Measurements from ENCODE around the gene IL6ST.
"Not testable (repeated sequence)": the region's sequence is repeated elsewhere in the genome, so short reads cannot be mapped to it uniquely, and the experiment has no call there.

IL6ST gene

DNA sequence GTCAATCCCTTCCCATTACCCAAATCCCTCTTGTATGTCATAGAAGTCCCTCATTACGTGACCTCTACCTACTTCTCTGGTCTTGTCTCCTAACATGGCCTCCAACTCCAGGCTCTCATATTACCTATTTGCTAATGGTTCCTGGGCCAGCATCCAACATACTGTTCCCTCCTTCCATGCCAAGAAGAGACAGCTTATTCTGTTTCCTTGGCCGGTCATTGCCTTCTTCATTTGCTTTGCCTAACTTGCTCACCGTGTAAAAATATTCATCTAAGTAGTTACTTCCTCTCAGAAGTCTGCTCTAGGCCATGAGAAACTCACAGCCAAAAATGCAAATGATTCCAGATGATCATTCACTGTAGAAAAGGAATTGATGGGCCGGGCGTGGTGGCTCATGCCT lies 8.9 kb upstream of the IL6ST start:
- DNase-seq: no peak

DNA sequence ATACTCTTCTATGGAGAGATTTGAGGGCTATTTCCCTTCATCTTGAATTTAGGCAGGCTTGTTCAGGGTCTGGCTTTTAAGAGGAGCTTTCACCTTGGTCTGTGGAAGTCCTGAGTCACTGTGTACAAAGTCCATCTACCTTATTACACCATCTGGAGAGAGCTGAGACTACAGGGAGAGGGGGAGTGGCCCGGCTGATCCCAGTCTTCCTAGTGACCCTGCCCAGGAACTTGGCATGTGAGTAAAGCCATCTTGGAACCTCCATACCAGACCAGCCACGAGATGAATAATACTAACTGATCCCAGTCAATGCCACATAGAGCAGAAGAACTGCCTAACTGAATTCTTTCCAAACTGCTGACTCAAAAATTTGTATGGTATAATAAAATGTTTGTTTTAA lies 8.4 kb upstream of the IL6ST start:
- DNase-seq: no peak

DNA sequence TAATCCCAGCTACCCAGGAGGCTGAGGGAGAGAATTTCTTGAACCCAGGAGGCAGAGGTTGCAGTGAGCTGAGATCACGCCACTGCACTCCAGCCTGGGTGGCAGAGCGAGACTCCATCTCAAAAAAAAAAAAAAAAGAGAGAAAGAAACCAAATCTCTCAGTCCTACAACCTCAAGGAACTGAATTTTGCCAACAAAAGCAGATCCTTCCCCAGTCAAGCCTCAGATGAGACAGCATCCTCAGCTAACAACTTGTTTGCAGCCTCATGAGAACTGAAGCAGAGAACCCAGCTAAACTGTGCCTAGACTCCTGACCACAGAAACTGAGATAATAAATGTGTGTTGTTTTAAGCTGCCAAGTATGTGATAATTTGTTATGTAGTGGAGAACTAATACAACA lies 7.5 kb upstream of the IL6ST start:
- no peak for DNase-seq

DNA sequence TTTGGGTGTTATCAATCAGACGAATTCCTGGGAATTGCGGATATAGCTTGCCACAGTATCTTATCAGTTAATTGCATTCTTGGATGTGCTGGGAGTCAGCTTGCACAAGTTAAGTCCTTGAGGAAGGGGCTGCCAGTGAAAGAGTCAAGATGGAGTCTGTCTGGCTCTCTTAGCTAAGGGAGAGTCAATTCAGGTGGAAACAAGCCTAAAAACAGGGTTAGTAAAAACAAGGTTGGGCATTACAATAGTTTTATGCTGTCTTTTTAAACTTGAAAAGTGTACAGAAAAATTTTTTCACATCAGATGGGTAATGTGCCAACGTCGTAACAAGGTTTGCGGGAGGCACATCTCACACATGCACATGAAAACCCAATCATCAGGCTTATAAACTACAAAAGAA lies 5.5 kb upstream of the IL6ST start:
- not testable (repeated sequence) for DNase-seq

DNA sequence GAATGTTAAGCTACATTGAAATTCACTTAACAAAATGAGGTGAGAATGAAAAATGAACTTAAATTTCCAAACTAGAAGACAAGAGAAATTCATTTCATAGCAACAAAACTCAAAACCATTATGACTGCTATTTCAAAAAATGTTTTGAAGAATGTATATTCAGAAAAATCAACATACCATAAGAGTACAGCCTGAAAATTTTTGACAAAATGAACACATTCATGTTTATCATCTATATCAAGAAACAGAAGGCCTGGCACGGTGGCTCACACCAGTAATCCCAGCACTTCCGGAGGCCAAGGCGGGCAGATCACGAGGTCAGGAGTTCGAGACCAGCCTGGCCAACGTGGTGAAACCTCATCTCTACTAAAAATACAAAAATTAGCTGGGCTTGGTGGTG lies 4.2 kb upstream of the IL6ST start:
- DNase-seq: no peak

DNA sequence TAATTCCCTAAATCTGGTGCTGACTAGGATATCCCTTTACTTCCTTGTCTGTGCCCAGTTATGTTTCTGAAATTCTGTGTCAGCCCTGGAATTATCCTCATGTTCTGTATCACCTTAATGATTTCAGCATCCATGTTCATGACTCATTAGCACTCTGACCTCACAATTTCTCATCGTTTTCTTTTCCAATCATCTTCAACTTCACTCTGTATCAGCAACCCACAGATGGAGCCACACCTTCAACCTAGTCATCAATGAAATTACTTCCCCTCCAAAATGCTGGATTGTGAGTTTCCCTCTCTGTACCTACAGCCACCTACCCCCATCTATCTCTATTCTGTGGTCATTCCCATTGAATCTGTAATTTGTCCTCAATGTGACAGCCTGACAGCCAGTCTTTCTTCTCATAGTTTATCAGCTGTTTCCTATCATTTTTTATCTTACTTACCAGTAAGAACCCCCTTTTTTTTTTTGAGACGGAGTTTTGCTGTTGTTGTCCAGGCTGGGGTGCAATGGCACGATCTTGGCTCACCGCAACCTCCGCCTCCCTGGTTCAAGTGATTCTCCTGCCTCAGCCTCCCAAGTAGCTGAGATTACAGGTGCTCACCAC lies 3.1 kb upstream of the IL6ST start:
- DNase-seq: no peak

DNA sequence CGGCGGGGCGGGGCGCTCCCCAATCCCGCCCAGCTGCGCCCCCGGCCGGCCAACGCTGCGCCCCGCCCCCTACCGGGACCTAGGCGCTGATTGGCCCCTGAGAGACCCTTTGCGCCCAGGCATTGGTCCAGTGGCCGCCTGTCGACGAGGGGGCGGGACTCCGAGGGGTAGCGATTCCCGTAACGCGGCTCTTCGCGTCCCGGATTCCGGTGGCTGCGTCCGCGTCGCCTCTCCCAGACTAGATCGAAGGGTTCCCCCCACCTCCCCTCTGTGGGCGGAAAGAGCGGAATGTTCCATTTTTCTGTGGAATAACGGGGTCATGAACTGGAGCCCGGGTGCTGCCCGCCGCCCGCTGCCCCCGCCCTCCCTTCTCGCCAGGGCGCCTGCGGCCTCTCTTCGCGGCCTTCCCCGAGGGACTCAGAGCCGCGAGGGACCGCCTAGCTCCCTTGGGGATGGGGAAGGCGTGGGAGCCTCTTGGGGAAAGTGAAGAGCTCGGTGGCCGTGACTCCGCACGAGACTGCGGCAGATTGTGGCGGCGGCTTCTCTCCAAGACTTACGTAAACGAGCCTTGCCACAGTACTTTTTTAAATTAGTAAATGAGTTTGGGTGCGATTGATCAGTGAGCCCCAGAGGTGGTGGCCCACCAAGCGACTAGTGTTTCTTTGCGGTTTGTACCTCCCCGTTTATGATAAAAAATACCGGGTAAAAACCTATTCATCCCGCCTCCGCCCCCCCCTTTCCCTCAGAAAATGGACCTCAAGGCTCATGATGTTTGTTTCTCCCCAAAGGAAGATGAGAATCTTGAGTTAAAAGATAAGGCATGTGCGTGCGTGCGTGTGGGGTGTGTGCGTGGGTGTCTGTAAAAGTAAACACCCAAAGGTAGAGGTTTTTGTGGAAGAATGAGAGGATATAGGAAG lies 493 bp upstream of the IL6ST start:
- peak; percentile 47 for DNase-seq

DNA sequence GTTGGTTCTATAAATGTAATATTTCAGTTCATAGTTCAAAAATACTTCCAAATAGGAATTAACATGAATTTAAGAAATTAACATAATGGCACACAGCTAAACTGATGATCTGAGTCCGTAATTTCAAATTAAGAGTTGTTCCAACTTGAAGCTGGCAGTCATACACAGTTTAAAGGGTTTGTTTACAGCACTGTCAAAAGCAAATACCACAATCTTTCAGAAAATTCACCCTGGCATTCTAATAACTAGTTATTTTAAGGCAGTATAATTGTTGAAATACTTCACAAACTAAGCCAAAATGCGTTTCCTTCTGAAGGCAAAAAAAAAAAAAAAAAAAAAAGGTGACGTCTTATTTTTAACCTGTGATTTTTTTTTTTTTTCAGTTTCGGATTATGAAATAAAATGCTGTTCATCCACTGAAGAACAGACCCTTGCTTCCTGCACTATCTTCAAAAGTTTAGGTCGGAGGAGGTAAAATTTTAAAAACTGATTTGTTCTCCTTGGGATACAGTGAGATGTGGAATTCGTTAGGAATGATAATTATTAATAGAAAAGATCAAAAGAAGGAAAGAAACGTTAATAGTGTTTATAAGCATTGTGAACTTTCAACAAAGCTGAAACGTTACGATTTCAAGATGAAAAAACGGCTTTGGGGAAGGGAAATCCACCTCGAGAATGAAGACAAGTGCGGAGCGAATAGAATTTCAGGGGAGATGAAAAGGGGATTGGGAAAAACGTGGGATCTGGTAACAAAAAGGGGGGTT lies 850 bp downstream of the IL6ST start:
- DNase-seq: no peak

DNA sequence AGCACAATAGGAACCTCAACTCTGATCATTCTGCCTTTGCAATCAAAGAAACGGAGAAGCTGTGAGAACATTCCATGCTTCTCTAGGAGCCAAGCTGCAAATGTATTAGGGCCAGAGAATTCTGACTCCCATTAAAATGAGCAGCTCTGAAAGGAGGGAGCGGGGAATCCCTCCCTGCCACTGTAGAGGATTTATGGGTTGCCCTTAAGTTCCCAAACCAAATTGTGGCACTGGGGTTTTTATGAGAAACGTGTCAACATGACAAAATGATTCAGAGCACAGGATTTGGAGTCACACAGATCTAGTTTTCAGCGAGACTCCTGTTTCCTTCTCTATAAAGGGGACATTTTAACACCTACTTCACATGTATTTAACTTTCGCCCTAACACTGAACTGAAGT lies 1.8 kb downstream of the IL6ST start:
- no peak for DNase-seq

DNA sequence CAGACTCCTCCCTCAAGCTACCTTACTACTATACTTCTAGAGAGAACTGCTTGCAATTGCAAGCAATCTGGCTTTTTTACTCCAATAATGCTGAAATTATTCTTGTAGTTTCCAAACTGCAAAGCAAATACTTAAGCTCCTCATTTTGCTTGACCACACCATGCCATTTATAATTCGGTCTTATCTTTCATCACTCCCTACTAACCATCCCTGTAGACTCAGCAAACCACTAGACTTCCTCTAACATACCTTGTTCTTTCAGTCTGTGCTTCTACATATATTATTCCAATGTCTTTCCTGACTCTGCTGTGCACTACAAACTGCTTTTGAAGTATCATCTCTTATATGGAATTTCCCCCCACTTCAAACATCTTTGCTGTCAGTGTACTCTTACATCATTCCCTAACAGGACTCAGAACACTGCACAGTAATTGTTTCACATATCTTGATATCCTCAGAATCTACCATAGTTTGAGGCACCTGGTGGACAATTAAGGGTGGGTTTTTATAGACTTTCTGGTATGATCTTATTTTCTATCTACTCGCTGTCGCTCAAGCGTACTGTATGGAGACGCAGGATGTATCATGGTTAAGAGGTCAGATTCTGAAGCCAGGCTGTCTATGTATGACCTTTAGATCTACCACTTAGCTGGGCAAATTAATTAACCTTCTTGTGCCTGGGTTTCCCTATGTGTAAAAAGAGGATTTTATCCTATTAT lies 2.8 kb downstream of the IL6ST start:
- DNase-seq: no peak

DNA sequence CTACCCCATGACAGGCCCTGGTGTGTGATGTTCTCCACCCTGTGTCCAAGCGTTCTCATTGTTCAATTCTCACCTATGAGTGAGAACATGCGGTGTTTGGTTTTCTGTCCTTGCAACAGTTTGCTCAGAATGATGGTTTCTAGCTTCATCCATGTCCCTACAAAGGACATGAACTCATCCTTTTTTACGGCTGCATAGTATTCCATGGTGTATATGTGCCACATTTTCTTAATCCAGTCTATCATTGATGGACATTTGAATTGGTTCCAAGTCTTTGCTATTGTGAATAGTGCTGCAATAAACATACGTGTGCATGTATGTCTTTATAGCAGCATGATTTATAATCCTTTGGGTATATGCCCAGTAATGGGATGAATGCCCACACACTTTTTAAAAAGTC lies 3.9 kb downstream of the IL6ST start:
- DNase-seq: not testable (repeated sequence)

DNA sequence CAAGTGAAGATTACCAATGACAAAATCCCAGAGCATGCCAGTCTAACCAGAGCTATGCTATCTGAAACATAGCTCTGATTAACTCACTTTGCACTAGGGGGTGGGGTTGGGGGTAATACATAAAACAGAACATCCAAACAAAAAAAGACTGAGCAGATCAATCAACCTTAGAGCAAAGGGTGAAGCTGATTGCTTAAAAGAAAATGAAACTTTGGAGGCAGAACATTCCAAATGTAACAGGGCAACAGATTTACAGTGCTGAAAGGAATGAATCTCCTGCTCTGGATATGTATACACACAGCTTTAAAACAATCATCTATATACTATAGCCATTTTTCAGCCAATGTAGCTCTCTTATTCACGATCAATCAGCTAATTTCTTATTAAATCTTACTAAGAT lies 4.9 kb downstream of the IL6ST start:
- no peak for DNase-seq

DNA sequence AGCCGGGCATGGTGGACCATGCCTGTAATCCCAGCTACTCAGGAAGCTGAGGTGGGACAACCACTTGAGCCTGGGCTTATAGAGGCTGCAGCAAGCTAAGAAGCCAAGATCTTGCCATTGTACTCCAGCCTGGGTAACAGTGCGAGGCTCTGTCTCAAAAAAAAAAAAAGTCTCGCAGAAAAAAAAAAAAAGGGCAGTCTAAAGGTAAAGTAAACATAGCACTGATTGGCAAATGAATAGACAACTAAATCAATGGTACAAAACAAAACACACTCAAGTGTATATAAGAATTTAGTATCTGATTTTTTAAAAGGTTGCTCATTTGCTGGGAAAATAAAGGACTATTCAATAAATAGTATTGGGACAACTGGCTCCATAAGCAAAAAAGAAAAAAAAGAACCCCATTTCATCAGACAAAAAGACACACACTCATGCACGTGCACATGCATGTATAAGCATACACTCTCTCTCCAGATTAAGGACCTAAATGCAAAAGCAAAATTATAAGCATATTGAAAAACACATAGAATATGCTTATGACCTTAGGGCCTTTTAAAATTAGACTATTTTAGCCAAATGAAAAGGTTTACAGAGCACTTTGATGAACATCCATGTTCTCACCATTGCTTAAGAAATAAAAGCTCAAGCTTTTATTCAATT lies 5.7 kb downstream of the IL6ST start:
- no peak for DNase-seq

DNA sequence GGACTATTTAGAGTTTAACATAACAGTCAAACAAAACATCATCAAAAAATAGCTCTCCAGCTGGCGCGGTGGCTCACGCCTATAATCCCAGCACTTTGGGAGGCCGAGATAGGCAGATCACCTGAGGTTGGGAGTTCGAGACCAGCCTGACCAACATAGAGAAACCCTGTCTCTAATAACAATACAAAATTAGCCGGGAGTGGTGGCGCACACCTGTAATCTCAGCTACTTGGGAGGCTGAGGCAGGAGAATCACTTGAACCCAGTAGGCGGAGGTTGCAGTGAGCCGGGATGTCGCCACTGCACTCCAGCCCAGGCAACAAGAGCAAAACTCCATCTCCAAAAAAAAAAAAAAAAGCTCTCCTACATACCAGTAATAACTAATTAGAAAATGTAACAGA lies 6.3 kb downstream of the IL6ST start:
- DNase-seq: not testable (repeated sequence)

DNA sequence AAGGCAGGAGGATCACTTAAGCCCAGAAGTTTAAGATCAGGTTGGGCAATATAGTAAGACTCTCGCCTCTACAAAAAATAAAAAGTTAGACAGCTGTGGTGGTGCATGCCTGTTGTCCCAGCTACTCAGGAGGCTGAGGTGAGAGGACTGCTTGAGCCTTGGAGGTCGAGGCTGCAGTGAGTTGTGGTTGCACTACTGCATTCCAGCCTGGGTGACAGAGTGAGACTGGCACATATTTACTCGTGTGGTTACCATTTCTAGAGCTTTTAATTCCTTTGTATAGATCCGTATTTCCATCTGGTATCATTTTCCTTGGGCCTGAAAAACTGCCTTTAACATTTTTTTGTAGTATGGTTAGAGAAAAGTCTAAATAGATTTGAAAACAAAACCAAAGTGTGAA lies 7.8 kb downstream of the IL6ST start:
- DNase-seq: no peak

DNA sequence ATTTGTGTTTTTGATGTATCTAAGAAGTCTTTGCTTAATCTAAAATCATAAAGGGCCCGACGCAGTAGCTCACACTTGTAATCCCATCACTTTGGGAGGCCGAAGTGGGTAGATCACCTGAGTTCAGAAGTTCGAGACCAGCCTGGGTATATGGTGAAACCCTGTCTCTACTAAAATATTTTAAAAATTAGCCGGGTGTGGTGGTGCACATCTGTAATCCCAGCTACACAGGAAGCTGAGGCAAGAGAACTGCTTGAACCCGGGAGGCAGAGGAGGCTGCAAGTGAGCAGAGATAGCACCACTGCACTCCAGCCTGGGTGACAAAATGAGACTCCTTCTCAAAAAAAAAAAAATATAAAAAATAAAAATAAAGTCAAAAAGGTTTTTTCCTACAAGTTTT lies 9.6 kb downstream of the IL6ST start:
- no peak for DNase-seq

DNA sequence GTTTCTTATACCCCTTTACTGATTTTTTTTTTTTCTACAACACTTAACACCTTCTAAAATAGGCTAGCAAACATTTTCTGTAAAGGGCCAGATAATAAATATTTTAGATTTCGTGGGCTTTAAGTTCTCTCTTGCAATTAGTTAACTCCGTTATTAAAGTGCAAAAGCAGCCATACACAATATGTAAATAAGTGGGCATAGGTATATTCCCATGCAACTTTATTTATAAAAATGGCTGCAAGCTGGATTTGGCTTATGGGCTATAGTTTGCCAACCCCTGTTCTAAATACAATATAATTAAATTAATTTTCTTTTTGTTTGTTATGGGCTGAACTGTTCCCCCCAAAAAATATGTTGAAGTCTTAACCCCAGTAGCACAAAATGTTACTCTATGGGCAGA lies 10.8 kb downstream of the IL6ST start:
- no peak for DNase-seq

DNA sequence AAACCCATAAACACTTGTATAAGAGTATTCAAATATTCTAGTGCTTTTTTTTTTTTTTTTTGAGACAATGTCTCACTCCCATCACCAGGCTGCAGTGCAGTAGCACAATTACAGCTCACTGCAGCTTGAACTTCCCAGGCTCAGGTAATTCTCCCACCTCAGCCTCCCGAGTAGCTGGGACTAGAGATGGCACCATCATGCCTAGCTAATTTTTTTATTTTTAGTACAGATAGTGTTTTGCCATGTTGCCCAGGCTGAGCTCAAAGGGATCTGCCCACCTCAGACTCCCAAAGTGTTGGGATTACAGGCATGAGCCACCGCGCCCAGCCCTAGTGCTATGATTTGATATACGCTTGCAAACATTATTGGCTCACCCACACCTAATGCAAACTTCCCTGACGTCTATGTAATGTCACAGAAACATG lies 11.8 kb downstream of the IL6ST start:
- DNase-seq: no peak

DNA sequence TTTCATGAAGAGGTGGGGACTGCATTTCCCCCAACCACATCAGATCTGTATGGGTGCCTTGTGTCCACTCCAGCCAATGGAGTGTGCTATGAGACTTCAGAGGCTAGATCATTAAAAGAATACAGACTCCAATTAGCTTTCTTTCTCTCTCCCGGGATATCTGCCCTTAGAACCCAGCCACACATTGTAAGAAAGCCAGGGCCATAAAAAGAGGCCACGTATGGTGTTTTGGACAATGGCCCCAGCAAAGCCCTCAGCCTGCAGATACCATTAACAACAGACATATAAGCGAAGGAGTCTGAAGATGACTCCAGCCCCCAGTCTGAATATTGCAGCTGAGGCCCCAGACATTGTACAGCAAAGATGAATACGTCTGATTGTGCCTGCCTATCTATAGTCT lies 21.5 kb downstream of the IL6ST start:
- DNase-seq: no peak

DNA sequence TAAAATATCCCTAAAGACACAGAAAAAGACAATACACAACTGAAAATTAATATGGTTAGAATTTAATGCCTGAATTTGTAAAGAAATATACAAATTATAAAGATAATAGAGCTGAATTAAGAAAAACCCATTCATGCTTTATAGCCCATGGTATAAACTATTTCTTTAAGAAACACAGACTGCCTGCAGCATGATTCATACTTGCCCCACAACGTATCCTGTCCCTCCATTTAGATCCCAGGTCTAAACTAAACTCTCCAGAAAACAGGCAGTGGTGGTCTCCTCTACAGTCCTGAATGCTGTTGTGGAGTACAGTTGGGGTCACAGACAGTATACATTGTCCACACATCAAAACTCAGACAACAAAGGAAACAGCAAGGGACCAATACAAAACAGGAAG lies 24.8 kb downstream of the IL6ST start:
- no peak for DNase-seq

DNA sequence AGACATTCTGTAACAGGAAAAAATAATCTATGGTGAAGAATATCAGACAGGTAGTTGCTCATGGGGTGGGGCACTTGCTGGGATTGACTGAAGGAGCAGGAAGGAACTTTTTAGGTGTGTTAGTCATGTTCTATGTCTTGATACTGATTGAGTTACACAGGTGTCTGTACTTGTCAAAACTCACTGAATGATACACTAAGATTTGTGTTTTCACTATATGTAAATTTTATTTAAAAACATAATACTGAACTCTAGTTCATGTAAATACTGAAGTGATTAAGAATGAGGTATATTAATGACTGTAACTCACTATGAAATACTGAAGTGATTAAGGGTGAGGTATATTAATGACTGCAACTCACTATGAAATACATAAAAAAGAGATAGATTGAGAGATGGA lies 28.5 kb downstream of the IL6ST start:
- no peak for DNase-seq

DNA sequence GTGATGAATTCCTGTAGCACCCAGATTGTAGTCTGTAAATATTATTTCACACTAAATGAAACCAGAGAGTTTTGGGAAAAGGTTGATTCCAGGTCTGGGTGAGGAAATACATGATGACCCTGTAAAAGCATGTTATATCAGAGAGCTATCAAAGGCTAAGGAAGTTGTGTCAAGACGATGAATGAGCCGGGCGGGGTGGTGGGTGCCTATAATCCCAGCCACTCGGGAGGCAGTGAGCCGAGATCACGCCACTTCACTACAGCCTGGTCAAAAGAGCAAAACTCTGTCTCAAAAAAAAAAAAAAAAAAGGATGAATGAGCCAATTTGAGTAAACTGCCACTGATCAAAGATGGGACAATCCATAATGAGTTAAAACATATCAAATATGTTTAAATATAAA lies 29.2 kb downstream of the IL6ST start:
- DNase-seq: no peak

DNA sequence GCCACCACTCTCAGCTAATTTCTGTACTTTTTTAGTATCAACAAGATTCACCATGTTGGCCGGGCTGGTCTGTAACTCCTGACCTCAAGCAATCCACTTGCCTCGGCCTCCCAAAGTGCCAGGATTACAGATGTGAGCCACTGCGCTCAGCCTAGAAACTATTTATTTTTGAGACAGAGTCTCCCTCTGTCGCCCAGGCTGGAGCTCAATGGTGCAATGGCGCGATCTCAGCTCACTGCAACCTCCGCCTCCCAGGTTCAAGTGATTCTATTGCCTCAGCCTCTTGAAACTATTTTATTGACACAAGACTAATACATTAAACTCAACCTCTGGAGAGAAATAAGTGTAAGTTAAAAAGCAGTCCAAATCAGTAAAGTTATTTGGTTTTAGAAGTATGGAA lies 34.0 kb downstream of the IL6ST start:
- no peak for DNase-seq

Measured in GF-D8 (cell line).